GM18907 (cell line): ENCODE measurements around the gene NUP62.
A peak's percentile ranks its signal among the peaks of the same experiment; 100 is the strongest.
"Not testable (repeated sequence)": the region's sequence is repeated elsewhere in the genome, so short reads cannot be mapped to it uniquely, and the experiment has no call there.

Source experiments
- ATAC-seq: cut with Tn5 transposase; IDR thresholded peaks from one replicate; pipeline ENCODE4 v1.9.1; 2021; ENCODE audit warnings: mild to moderate bottlenecking, moderate library complexity; ENCODE audit not compliant: unreplicated experiment

NUP62 gene

GRCh38 chr19:49927526-49928264, 1.6 kb downstream of the NUP62 start:
- no peak for ATAC-seq

DNA sequence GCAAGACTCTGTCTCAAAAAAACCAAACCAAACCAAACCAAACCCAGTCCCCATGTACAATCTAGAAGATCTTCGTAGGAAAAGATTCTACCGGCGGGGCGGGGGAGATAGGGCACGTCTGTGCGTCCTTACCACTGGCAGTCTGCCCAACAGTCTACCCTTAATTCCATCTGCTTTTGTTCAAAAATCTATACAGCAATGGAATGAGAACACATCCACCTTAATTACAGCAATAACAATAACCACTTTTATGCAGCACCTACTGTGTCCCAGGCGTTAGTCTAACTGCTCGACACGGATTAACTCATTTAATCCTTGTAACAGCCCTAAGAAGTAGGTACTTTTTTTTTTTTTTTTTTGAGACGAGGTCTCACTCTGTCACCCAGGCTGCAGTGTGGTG, 2.8 kb downstream of the NUP62 start:
- no peak for ATAC-seq

- no peak for ATAC-seq
Measured at GRCh38 chr19:49925486-49925885, 3.8 kb downstream of the NUP62 start.

DNA sequence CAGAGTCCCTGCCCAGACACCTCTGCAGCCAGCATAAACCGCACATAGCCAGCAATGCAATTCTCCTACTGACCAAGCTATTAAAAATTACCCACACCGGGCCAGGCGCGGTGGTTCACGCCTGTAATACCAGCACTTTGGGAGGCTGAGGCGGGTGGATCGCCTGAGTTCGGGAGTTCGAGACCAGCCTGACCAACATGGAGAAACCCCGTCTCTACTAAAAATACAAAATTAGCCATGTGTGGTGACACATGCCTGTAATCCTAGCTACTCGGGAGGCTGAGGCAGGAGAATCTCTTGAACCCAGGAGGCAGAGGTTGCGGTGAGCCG, 4.5 kb downstream of the NUP62 start:
- ATAC-seq = not testable (repeated sequence)

GRCh38 chr19:49924004-49924880, 5.1 kb downstream of the NUP62 start:
- no peak for ATAC-seq

DNA sequence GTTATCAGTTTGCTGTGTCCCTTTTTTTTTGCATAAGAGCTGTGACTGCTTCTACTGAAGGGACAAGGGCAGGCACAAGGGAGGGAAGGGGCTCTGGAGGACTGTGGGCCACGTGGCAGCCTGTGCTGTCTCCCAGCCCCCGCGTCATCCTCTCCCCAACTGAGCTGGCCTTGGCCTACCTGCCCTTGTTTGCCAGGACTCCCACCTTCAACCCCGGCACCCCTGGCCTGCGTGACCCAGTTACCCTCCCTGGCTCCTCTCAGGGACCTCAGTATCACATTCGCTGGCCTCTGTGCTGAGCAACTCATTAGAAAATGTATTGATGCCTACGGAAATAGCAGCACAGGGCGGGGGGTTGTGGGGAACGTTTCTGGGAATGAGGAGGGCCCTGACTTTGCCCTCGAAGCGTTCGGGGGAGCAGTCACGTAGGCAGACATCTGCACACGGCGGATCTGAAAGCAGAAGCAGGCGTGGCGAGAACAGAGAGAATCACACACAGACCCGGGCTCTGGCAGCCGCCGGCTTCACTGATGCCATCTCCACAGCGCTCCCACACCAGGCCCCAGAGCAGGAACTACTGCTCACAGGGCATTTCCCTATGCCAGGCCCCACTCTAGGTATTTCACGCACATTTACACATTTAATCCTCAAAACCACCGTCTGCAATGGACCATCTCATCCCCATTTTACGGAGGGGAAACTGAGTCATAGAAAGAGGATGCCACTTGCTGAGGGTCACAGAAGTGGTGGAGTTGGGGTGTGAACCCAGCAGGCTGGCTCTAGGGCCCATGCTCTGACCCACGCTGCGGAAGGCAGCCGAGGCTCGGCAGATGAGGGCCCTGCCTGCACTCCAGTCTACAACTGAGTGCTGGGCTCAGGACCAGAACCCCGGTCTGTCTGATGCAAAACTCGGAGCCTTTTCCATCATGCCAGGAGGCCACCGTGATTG, 6.0 kb downstream of the NUP62 start:
- no peak for ATAC-seq

DNA sequence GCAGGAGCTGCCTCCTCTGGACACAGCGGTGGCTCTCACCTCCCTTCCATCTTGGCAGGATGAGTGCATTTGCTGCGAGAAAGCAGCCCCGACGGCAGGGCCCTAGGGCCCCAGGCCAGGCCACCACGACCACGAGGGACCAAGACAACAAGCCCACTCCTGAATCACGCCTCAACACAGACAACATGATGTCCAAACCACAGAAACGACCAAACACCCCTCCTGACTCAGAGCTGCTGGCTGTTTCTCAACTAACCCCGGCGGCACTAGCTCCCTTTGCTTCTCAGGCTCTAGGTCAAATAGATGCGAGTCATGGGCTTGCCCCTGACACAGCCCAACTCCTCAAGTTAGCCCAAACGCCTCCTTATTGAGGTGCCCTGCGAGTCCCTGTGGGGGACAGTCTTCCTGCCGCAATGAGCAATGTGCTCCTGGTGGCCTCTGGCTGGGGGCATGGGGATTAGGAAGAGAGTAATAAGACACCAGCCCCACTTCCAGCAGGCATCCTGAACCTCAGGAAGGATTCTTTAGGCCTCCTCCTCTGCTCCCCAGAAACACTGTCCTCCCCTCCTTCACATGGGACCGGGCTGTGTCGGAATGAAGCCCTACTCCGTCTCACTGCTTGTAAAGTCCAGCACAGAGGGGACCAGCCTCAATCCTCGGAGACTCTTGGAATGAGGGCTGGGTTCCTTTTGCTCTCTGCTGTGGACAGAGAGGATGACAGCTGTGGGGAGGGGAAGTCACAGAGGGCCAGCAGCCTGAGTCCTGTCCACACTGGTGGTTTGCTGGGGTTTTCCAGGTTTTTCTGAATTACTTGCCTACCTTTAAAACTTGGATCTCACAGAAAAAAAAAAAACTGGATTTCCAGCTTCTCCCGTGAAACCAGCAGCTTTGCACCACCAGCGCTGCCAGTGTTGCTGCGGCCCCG, 7.2 kb downstream of the NUP62 start:
- no peak for ATAC-seq

GRCh38 chr19:49920624-49921363, 8.5 kb downstream of the NUP62 start:
- no peak for ATAC-seq

DNA sequence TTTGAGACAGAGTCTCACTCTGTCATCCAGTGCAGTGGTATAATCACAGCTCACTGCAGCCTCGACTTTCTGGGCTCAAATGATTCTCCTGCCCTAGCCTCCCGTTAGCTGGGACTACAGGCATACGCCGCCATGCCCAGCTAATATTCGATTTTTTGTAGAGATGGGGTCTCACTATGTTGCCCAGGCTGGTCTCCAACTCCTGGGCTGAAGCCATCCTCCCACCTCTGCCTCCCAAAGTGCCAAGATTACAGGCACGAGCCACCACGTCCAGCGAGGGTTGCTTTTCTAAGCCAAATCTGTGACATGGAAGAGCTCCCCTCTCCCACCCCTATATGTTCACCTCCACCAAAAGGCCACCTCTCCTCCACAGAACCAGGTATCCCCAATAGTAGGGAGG, 11.2 kb downstream of the NUP62 start:
- no peak for ATAC-seq

DNA sequence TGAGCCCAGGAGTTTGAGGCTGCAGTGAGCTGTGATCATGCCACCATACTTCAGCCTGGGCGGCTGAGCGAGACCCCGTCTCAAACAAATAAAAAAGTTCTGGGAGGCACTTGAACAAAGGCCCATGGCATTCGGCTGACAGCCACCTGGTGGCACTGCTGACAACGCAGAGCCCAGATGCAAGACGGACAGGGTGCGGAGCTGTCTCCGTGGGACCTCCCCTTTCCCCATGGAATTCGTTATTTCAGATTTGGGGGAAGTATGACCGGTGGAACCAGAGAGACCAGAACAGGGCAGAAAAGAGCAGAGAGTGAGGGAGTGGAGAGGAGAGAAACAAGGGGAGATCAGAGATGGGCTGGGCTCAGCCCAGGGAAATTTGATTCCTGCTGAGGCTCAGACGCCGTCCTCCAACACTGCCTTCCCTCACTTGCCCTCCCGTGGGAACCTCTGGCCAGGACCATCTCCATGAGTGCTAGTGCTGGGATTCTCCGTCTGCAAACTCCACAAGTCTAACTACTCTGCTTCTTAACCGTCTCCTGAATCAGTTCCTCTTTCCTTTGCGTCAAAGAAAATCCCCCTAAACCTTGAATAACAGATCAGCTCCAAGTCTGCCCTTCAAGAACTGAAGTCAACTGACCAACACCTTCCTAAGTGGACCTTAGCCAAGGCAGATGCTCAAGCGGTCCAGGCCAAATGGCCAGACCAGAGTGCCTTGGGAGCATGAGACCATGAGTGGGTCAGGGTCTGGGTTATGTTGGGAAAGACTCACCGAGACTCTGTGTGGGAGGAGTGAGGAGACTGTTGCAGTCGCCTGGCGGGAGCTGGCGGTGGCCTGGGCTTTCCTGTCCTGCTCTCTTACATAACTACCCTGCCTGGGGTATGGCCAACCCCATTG, 12.2 kb downstream of the NUP62 start:
- no peak for ATAC-seq

GRCh38 chr19:49915271-49915670, 14.0 kb downstream of the NUP62 start:
- no peak for ATAC-seq

DNA sequence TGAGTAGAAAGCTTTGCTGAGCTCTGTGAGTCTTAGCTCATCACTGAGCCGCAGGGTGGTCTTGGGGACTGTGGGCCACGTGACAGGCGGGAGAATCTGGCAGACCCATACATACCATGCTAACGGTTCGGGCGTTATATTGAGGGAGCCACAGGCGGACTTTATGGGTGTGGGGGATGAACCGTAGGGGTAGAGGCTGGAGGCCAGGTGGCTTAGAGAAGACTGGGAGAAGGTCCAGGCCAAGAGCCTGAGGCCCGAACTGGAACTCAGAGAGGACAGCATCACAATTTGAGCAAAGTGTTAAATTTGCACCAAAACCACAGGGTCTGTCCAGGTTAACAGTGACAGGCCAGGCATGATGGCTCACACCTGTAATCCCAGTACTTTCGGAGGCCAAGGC, 15.6 kb downstream of the NUP62 start:
- no peak for ATAC-seq

DNA sequence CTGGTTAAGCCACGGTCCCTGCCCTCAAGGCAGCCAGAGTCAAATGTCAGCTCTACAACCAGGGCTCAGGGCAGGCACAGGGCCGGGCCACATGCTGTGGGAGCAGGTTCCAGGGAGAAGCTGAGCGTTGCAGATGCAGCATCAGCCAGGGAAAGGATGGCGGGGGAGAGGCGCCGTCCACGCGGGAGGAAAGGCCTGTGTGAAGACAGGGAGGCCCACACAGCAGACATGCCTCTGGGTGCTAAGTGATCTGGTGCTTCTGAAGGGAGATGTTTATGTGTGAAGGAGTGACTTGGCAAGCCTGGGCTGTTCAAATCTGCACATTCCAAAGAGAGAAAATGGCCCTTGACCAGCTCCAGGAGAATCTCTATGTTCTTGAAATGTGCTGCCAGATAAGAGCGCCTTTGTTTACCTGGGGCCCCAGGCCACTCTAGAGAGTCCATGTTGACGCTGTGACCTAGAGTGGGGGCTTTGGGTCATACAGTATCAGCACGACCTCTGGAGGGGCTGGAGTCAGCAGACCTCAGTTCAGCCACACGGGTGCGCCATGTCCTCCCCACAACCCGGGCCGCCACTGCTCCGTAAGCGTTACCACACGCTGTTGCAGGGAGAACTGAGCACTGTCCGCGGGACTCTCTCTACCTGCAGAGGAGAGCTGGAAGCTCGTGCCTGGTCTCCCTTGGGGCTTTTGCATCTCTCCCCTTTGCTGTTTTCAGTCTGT, 16.2 kb downstream of the NUP62 start:
- ATAC-seq = no peak

GRCh38 chr19:49911381-49912145, 17.7 kb downstream of the NUP62 start:
- ATAC-seq = peak; percentile 49

DNA sequence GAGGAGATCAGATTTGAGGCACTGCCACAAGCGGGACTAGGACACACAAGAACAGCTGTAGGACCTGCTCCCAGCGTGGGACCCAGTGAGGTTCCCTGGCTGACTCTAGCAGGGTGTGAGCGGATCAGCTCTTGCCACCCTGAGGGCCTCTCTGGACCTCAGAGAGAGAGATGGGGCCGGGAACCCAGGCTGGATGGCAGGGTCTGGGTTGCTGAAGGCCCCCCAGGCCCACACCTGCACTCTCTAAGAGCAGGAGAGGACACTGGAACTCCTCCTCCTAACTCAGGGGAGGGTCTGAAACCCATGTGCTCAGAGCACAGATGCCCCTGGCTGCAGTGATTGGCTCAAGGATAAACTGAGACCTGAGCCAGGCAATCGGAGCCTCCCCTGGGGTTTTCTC, 19.1 kb downstream of the NUP62 start:
- ATAC-seq = no peak

- no peak for ATAC-seq
Measured at GRCh38 chr19:49908480-49909420, 20.6 kb downstream of the NUP62 start.
